HepG2 (cell line): Measurements from ENCODE around the gene EEFSEC. TPM values are rescaled to one million over a fixed set of nuclear protein-coding genes. Genes with fewer than 3 reads are reported as not detected.

Experiments used
- ATF7 ChIP-seq, 2 experiments: fragments of 450-650 bp in 1 of 2; sonication (generic) in 1 of 2; formaldehyde crosslinking in 1 of 2; IDR thresholded peaks; 2 replicates each; pipeline versions ENCODE4 v1.4.0 to v1.6.1; 2016 to 2020; ENCODE audit warnings: antibody characterized with exemption in 1 of 2, mild to moderate bottlenecking in 1 of 2, missing genetic modification reagents in 1 of 2
- FOXA3 ChIP-seq: IDR thresholded peaks from 2 replicates; pipeline ENCODE4 v1.6.1; 2016; ENCODE audit warnings: missing genetic modification reagents, missing compliant biosample characterization
- FOXP1 ChIP-seq, 2 experiments: fragments of 450-650 bp in 1 of 2; IDR thresholded peaks; 2 replicates each; pipeline ENCODE4 v1.6.1; 2017 to 2018; ENCODE audit warnings: antibody characterized with exemption in 1 of 2
- HNF4A ChIP-seq: sonication (generic); formaldehyde crosslinking; IDR thresholded peaks from 2 replicates; pipeline ENCODE4 v1.4.0; 2020; ENCODE audit warnings: missing genetic modification reagents
- MED1 ChIP-seq: sonication (generic); formaldehyde crosslinking; IDR thresholded peaks from 2 replicates; pipeline ENCODE4 v1.4.0; 2020; ENCODE audit warnings: missing genetic modification reagents
- MXI1 ChIP-seq: IDR thresholded peaks from 3 replicates; pipeline ENCODE4 v1.6.1; 2012; ENCODE audit warnings: low read depth, low read length, inconsistent platforms, borderline replicate concordance
- SCMH1 ChIP-seq: sonication (generic); formaldehyde crosslinking; IDR thresholded peaks from 2 replicates; pipeline ENCODE4 v1.9.0; 2021; ENCODE audit warnings: missing genetic modification reagents, mild to moderate bottlenecking, borderline replicate concordance
- SOX13 ChIP-seq, 3 experiments: fragments of 450-650 bp in 1 of 3; sonication (generic) in 1 of 3; formaldehyde crosslinking in 1 of 3; IDR thresholded peaks in 2 of 3; conservative IDR thresholded peaks in 1 of 3; 2 replicates each; pipeline versions ENCODE4 v1.5.0 to v1.6.1; 2016 to 2020; ENCODE audit warnings: antibody characterized with exemption in 1 of 3, mild to moderate bottlenecking in 1 of 3, missing compliant biosample characterization in 1 of 3, missing genetic modification reagents in 1 of 3, moderate library complexity in 1 of 3
- SRSF4 ChIP-seq: fragments of 200-400 bp; formaldehyde crosslinking; IDR thresholded peaks from one replicate; pipeline ENCODE4 v1.6.1; 2018; ENCODE audit warnings: mild to moderate bottlenecking, low read depth, low read length, moderate library complexity; ENCODE audit not compliant: poor library complexity, severe bottlenecking
- TEAD3 ChIP-seq: optimal IDR thresholded peaks from 2 replicates; pipeline ENCODE3; 2016; ENCODE audit warnings: borderline replicate concordance
- ZBTB42 ChIP-seq: sonication (generic); formaldehyde crosslinking; IDR thresholded peaks from 2 replicates; pipeline ENCODE4 v1.5.0; 2020; ENCODE audit warnings: mild to moderate bottlenecking, missing genetic modification reagents
- ZC3H13 ChIP-seq: sonication (generic); formaldehyde crosslinking; IDR thresholded peaks from 2 replicates; pipeline ENCODE4 v1.8.1; 2023; ENCODE audit warnings: mild to moderate bottlenecking, missing genetic modification reagents, moderate library complexity
- ZMYM3 ChIP-seq: sonication (generic); formaldehyde crosslinking; IDR thresholded peaks from 2 replicates; pipeline ENCODE4 v1.5.1; 2020; ENCODE audit warnings: mild to moderate bottlenecking, missing genetic modification reagents
- ZNF224 ChIP-seq: sonication (generic); formaldehyde crosslinking; IDR thresholded peaks from 2 replicates; pipeline ENCODE4 v1.5.0; 2020; ENCODE audit warnings: mild to moderate bottlenecking, missing genetic modification reagents
- ZNF24 ChIP-seq: fragments of 450-650 bp; IDR thresholded peaks from 2 replicates; pipeline ENCODE4 v1.6.1; 2017; ENCODE audit warnings: antibody characterized with exemption, mild to moderate bottlenecking
- ZNF670 ChIP-seq: sonication (generic); formaldehyde crosslinking; IDR thresholded peaks from 2 replicates; pipeline ENCODE4 v1.8.0; 2022; ENCODE audit warnings: mild to moderate bottlenecking, missing genetic modification reagents, borderline replicate concordance
- ZSCAN22 ChIP-seq: sonication (generic); formaldehyde crosslinking; IDR thresholded peaks from 2 replicates; pipeline ENCODE4 v1.4.0; 2020; ENCODE audit warnings: mild to moderate bottlenecking, missing genetic modification reagents
- polyA plus RNA-seq, 8 experiments: library from polyadenylated mRNA; depleted of rRNA in 3 of 8; stranded (reverse) in 7 of 8; unstranded in 1 of 8; fragments of >200 nt; fragmentation: Illumina TruSeq in 4 of 8; extraction: Trizol in 4 of 8; gene quantifications; 2 replicates each; pipeline versions ENCODE4 v1.2.1 to v1.2.3, GENCODE V29; 2011 to 2016; ENCODE audit warnings: low read depth in 4 of 8, missing spikeins in 1 of 8, mixed read lengths in 1 of 8; ENCODE audit not compliant: insufficient read depth in 1 of 8
- total RNA-seq, 5 experiments: library from RNA; depleted of rRNA; stranded (reverse); fragments of >200 nt; fragmentation: Illumina TruSeq; extraction: Trizol; gene quantifications; 2 replicates each; pipeline ENCODE4 v1.2.3, GENCODE V29; 2016; ENCODE audit warnings: low read depth in 1 of 5
- TF ChIP-seq, protein P1 (sequence below): sonication (generic); formaldehyde crosslinking; IDR thresholded peaks from 2 replicates; pipeline ENCODE4 v1.8.0; 2023; ENCODE audit warnings: mild to moderate bottlenecking, missing genetic modification reagents
- TF ChIP-seq, protein P2 (sequence below): sonication (generic); formaldehyde crosslinking; conservative IDR thresholded peaks from 2 replicates; pipeline ENCODE4 v1.4.0; 2020; ENCODE audit warnings: mild to moderate bottlenecking, missing genetic modification reagents, moderate library complexity
- TF ChIP-seq, protein P3 (sequence below): sonication (generic); formaldehyde crosslinking; IDR thresholded peaks from 2 replicates; pipeline ENCODE4 v1.5.0; 2020; ENCODE audit warnings: mild to moderate bottlenecking, missing genetic modification reagents

The EEFSEC gene
- total and polyA plus RNA-seq, 2 of the 13 experiments (the other 11 are each of a cell fraction or from before 2014, with no cell fraction given): 6.4 to 24.2 TPM

DNA sequence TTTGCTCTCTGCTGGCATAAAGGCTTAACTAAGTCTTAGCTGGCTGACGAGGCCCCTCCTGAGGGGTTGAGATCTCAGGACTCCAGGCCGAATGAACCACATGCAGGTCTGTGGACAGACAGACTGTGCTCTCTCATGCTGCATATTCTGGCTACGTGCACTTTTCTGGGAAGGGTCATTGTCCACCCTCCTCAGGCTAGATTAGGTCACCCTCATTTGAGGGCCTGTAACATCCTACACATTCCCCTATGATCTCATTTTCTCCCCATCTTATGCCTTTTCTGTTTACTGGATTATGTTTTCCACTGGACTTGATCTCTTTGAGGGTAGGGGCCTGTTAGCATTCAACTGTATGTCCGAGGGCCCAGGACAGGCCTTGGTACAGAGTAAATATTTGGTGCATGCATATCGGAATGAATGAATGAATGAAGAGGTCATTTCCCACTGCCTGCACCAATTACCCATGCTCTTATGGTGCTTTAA is 13.7 kb downstream of the EEFSEC start (continued):
- TF ChIP-seq MED1 (CRISPR knock-in tag) (peak; percentile 52; the same call in 1 of the 2 replicates), ZNF224 (CRISPR knock-in tag) (no peak), ZC3H13 (CRISPR knock-in tag) (peak; percentile 45; the same call in 1 of the 2 replicates), SRSF4 (no peak), MXI1 (peak; percentile 39; the same call in 1 of the 3 replicates), ZBTB42 (CRISPR knock-in tag) (no peak), ZMYM3 (CRISPR knock-in tag) (peak; percentile 49; the same call in 1 of the 2 replicates), HNF4A (peak; percentile 34; the same call in 1 of the 2 replicates), SOX13 (IDR thresholded peaks at IDR 0.05) (no peak), SOX13 (CRISPR knock-in tag; conservative IDR thresholded peaks at IDR 0.05 in 1 of 2, IDR thresholded peaks at IDR 0.05 in 1 of 2) (peak in 1 of 2 experiments; percentile 28; a peak in 1 of 4 replicates), ZNF670 (CRISPR knock-in tag) (no peak), TEAD3 (peak; percentile 71), FOXP1 (IDR thresholded peaks at IDR 0.05) (no peak), FOXP1 (CRISPR knock-in tag; IDR thresholded peaks at IDR 0.05) (peak; percentile 58; the same call in 1 of the 2 replicates), ATF7 (IDR thresholded peaks at IDR 0.05) (peak; percentile 41; the same call in 1 of the 2 replicates), ATF7 (CRISPR knock-in tag; IDR thresholded peaks at IDR 0.05) (no peak), SCMH1 (CRISPR knock-in tag) (no peak), FOXA3 (CRISPR knock-in tag) (peak; percentile 31; the same call in 1 of the 2 replicates), ZSCAN22 (no peak), ZNF24 (peak; percentile 94)
- TF ChIP-seq, protein P1, sequence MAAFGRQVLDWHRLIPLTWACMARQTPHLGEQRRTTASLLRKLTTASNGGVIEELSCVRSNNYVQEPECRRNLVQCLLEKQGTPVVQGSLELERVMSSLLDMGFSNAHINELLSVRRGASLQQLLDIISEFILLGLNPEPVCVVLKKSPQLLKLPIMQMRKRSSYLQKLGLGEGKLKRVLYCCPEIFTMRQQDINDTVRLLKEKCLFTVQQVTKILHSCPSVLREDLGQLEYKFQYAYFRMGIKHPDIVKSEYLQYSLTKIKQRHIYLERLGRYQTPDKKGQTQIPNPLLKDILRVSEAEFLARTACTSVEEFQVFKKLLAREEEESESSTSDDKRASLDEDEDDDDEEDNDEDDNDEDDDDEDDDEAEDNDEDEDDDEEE: peak; percentile 55; the same call in 1 of the 2 replicates
- TF ChIP-seq, protein P2, sequence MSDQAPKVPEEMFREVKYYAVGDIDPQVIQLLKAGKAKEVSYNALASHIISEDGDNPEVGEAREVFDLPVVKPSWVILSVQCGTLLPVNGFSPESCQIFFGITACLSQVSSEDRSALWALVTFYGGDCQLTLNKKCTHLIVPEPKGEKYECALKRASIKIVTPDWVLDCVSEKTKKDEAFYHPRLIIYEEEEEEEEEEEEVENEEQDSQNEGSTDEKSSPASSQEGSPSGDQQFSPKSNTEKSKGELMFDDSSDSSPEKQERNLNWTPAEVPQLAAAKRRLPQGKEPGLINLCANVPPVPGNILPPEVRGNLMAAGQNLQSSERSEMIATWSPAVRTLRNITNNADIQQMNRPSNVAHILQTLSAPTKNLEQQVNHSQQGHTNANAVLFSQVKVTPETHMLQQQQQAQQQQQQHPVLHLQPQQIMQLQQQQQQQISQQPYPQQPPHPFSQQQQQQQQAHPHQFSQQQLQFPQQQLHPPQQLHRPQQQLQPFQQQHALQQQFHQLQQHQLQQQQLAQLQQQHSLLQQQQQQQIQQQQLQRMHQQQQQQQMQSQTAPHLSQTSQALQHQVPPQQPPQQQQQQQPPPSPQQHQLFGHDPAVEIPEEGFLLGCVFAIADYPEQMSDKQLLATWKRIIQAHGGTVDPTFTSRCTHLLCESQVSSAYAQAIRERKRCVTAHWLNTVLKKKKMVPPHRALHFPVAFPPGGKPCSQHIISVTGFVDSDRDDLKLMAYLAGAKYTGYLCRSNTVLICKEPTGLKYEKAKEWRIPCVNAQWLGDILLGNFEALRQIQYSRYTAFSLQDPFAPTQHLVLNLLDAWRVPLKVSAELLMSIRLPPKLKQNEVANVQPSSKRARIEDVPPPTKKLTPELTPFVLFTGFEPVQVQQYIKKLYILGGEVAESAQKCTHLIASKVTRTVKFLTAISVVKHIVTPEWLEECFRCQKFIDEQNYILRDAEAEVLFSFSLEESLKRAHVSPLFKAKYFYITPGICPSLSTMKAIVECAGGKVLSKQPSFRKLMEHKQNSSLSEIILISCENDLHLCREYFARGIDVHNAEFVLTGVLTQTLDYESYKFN (CRISPR knock-in tag): peak; percentile 42; the same call in 1 of the 2 replicates
- TF ChIP-seq, protein P3, sequence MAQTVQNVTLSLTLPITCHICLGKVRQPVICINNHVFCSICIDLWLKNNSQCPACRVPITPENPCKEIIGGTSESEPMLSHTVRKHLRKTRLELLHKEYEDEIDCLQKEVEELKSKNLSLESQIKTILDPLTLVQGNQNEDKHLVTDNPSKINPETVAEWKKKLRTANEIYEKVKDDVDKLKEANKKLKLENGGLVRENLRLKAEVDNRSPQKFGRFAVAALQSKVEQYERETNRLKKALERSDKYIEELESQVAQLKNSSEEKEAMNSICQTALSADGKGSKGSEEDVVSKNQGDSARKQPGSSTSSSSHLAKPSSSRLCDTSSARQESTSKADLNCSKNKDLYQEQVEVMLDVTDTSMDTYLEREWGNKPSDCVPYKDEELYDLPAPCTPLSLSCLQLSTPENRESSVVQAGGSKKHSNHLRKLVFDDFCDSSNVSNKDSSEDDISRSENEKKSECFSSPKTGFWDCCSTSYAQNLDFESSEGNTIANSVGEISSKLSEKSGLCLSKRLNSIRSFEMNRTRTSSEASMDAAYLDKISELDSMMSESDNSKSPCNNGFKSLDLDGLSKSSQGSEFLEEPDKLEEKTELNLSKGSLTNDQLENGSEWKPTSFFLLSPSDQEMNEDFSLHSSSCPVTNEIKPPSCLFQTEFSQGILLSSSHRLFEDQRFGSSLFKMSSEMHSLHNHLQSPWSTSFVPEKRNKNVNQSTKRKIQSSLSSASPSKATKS (CRISPR knock-in tag): no peak
